Ovary (tissue), 10 donors: Measurements from ENCODE around the gene IGDCC3. TPM values are rescaled to one million over a fixed set of nuclear protein-coding genes. Genes with fewer than 3 reads are reported as not detected.

ENCODE experiments used
- DNase-seq, 5 donors: peaks; one replicate each; pipeline ENCODE4 v3.0.0-alpha.2; 2019 to 2020
- H3K27ac ChIP-seq, 2 donors: fragments of 200-600 bp; one replicate each; pipeline versions ENCODE4 v1.5.1 to v1.8.0; 2019 to 2022
- H3K27me3 ChIP-seq: fragments of 200-600 bp; one replicate; pipeline ENCODE4 v1.8.0; 2022
- H3K36me3 ChIP-seq: fragments of 200-600 bp; sonication (generic); one replicate; pipeline ENCODE4 v1.5.1; 2019
- H3K4me1 ChIP-seq: one replicate; pipeline ENCODE4 v1.8.1; 2013; ENCODE audit warnings: mild to moderate bottlenecking, moderate library complexity; ENCODE audit not compliant: insufficient read depth
- H3K4me3 ChIP-seq: fragments of 200-600 bp; sonication (generic); one replicate; pipeline ENCODE4 v1.5.1; 2017
- H3K9me3 ChIP-seq, 2 donors: fragments of 200-600 bp in 1 of 2; sonication (generic) in 1 of 2; one replicate each; pipeline versions ENCODE4 v1.5.1 to v1.8.1; 2013 to 2019; ENCODE audit warnings: mild to moderate bottlenecking in 1 of 2, moderate library complexity in 1 of 2
- CTCF ChIP-seq, 3 donors: fragments of 450-650 bp in 2 of 3; fragments of 200-600 bp in 1 of 3; IDR thresholded peaks; one replicate each; pipeline versions ENCODE4 v1.5.1 to v1.8.0; 2016 to 2022; ENCODE audit warnings: antibody characterized with exemption in 3 of 3, mild to moderate bottlenecking in 1 of 3
- EP300 ChIP-seq: sonication (generic); formaldehyde crosslinking; IDR thresholded peaks from one replicate; pipeline ENCODE4 v1.6.1; 2017; ENCODE audit warnings: antibody characterized with exemption
- POLR2A ChIP-seq: fragments of 450-650 bp; IDR thresholded peaks from one replicate; pipeline ENCODE4 v1.6.1; 2017; ENCODE audit warnings: antibody characterized with exemption, mild to moderate bottlenecking, moderate library complexity
- WGBS, 3 donors: extraction: QIAGEN DNeasy Blood & Tissue Kit in 1 of 3; methylation state at CpG; one replicate each; pipeline versions ENCODE4 v1.1.5 to v1.1.7; 2013 to 2017; 5-methylcytosine and 5-hydroxymethylcytosine counted together
- intact Hi-C, 4 donors: fragments of 100-400 bp; cut with DNase I; formaldehyde crosslinking; loops; one replicate each; pipeline versions ENCODE4 v1.11.0 to v1.15.1; 2022 to 2023
- long read RNA-seq, 3 donors: library from polyadenylated mRNA in 2 of 3; unstranded in 2 of 3; transcript quantifications; one replicate each; pipeline ENCODE4 v2.0.0 and lab custom pipeline, GENCODE V29; 2021 to 2026
- polyA plus RNA-seq, 2 donors: library from polyadenylated mRNA; stranded (reverse); fragments of 200-250 nt in 1 of 2; fragments of 350-450 nt in 1 of 2; fragmentation: Illumina TruSeq in 1 of 2; extraction: RNeasy Lipid Tissue Mini Kit (QIAGEN cat#74804) in 1 of 2; gene quantifications; one replicate each; pipeline ENCODE4 v1.2.3, GENCODE V29; 2013 to 2014
- total RNA-seq, 7 donors: library from RNA; depleted of rRNA in 2 of 7; stranded (reverse); fragments of >200 nt in 2 of 7; fragmentation: NEBNext Ultra II Directional in 3 of 7; extraction: Animal tissue kit (Norgen Biotek cat#: 25700) in 3 of 7; gene quantifications; one replicate each; pipeline versions ENCODE4 v1.1.0 to v1.2.4, GENCODE V29; 2016 to 2023
- donor health status: DM: no; HTN: no; CAD: no; lungs with moderate emphysema.
- donor health status: DM: no; HTN: no; CAD: no.
- donor health status: Bipolar disorder and iron deficiency.
- donor health status: DM: yes; HTN: yes; CAD: no.
- donor health status: DM: no; HTN: no; CAD: no.
- donor health status: DM: yes; HTN: yes; CAD: no.

Gene IGDCC3
- total RNA-seq (1 to 10 TPM in 4 of 7 donors, under 1 TPM in 3; 0.11 to 1.8 (median 1.2) TPM), polyA plus RNA-seq (under 1 TPM; 0.47 to 0.48 TPM)
- long read RNA-seq, donor 1, partial matches to known transcripts = 1 of 1 reads
- long read RNA-seq, donor 1, other reads (novel, unspliced or antisense) = 0 of 1 reads
- long read RNA-seq, donor 2, full-length matches to known transcripts = 2 of 2 reads
- long read RNA-seq, donor 2, partial matches to known transcripts = 0 of 2 reads
- long read RNA-seq, donor 2, other reads (novel, unspliced or antisense) = 0 of 2 reads
- long read RNA-seq, donor 3, full-length matches to known transcripts = 4 of 6 reads
- long read RNA-seq, donor 3, partial matches to known transcripts = 0 of 6 reads
- long read RNA-seq, donor 3, other reads (novel, unspliced or antisense) = 2 of 6 reads

GRCh38 chr15:65377976-65378366 lies at the start of gene IGDCC3:
TSS of gene IGDCC3 (minus strand) at chr15:65378002. CDS start at chr15:65377788, 214 bp downstream.
- Histone ChIP-seq H3K36me3 (no peaks in the 10 kb centered on the region), H3K27me3 (no peaks in the 10 kb centered on the region), H3K27ac (peak within 1 kb of the TSS; percentile 45 to 47), H3K9me3 (no peaks in the 10 kb centered on the region), H3K4me3 (peak within 1 kb of the TSS; percentile 52), H3K4me1 (no peaks in the 10 kb centered on the region)
- no peak for TF ChIP-seq CTCF (IDR thresholded peaks at IDR 0.05)
- TF ChIP-seq POLR2A = no peak
- no peak for TF ChIP-seq EP300
- intact Hi-C loops = loop anchor here in 1 of 4 donors (5.0 kb wide), 1 partner anchor 46 kb away; no protein-coding TSS in a partner anchor
- peak in 2 of 5 donors; percentile 57 for DNase-seq
- 0 to 1% (median 1%) methylated on average over 11 to 42 of the region's 42 CpGs for WGBS, 3 donors

- no peak overlapping the region for H3K27ac ChIP-seq
- WGBS, 3 donors = 81 to 95% (median 86%) methylated on average over 2 of the region's 2 CpGs
- intact Hi-C loops = no loop called here
- DNase-seq = peak in 1 of 5 donors; percentile 9
- no peak for TF ChIP-seq POLR2A
- H3K36me3 ChIP-seq = no peaks in the 10 kb centered on the region
- H3K9me3 ChIP-seq = no peaks in the 10 kb centered on the region
- H3K27me3 ChIP-seq = no peaks in the 10 kb centered on the region
- no peak overlapping the region for H3K4me3 ChIP-seq
- no peaks in the 10 kb centered on the region for H3K4me1 ChIP-seq
Observed at GRCh38 chr15:65426216-65426853, 48.5 kb upstream of the IGDCC3 start.

GRCh38 chr15:65424683-65425082 lies 46.9 kb upstream of the IGDCC3 start:
- TF ChIP-seq EP300 = no peak
- TF ChIP-seq CTCF (IDR thresholded peaks at IDR 0.05) = no peak
- TF ChIP-seq POLR2A = no peak
- no peaks in the 10 kb centered on the region for H3K9me3 ChIP-seq
- peak in 1 of 5 donors; percentile 9 for DNase-seq

GRCh38 chr15:65423976-65424679 lies 46.3 kb upstream of the IGDCC3 start:
- TF ChIP-seq POLR2A = no peak
- no peak for TF ChIP-seq CTCF (IDR thresholded peaks at IDR 0.05)
- TF ChIP-seq EP300 = no peak
- Histone ChIP-seq H3K9me3 (no peaks in the 10 kb centered on the region), H3K4me1 (no peaks in the 10 kb centered on the region), H3K4me3 (no peak overlapping the region), H3K27me3 (no peaks in the 10 kb centered on the region), H3K36me3 (no peaks in the 10 kb centered on the region), H3K27ac (no peak overlapping the region)
- peak in 1 of 5 donors; percentile 13 for DNase-seq
- 87 to 88% (median 88%) methylated on average over 9 of the region's 9 CpGs for WGBS, 3 donors
- intact Hi-C loops = no loop called here

More at GRCh38 chr15:65424683-65425082, 46.9 kb upstream of the IGDCC3 start:
- 85 to 91% (median 89%) methylated on average over 5 of the region's 5 CpGs for WGBS, 3 donors
- Histone ChIP-seq H3K36me3 (no peaks in the 10 kb centered on the region), H3K27me3 (no peaks in the 10 kb centered on the region), H3K27ac (no peak overlapping the region), H3K4me3 (no peak overlapping the region), H3K4me1 (no peaks in the 10 kb centered on the region)
- intact Hi-C loops = no loop called here
